Urinary bladder (tissue), 4 donors: ENCODE data around the gene B3GLCT. TPM values are rescaled to one million over a fixed set of nuclear protein-coding genes. Genes with fewer than 3 reads are reported as not detected.

Experiments used
- DNase-seq: peaks from one replicate; pipeline ENCODE4 v3.0.0-alpha.2; 2015; ENCODE audit errors: extremely low spot score
- H3K27ac ChIP-seq: one replicate; pipeline ENCODE4 v1.5.1; 2013; ENCODE audit warnings: low read depth, mild to moderate bottlenecking, moderate library complexity
- H3K36me3 ChIP-seq: one replicate; pipeline ENCODE4 v1.6.1; 2013; ENCODE audit warnings: mild to moderate bottlenecking, moderate library complexity; ENCODE audit not compliant: insufficient read depth
- H3K4me1 ChIP-seq: one replicate; pipeline ENCODE4 v1.6.1; 2013; ENCODE audit warnings: mild to moderate bottlenecking, moderate library complexity; ENCODE audit not compliant: insufficient read depth
- H3K4me3 ChIP-seq: one replicate; pipeline ENCODE4 v1.5.1; 2013; ENCODE audit warnings: low read depth, low read length
- WGBS: extraction: QIAGEN DNeasy Blood & Tissue Kit; methylation state at CpG from one replicate; pipeline ENCODE4 v1.1.7; 2013; 5-methylcytosine and 5-hydroxymethylcytosine counted together
- polyA plus RNA-seq: library from polyadenylated mRNA; stranded (reverse); fragments of 200-250 nt; gene quantifications from one replicate; pipeline ENCODE4 v1.2.3, GENCODE V29; 2013
- total RNA-seq: library from RNA; depleted of rRNA; stranded (reverse); fragments of >200 nt; gene quantifications from one replicate; pipeline ENCODE4 v1.2.3, GENCODE V29; 2014
- donor health status: healthy with polysubstance abuse.
- donor health status: healthy.

The B3GLCT gene
- total and polyA plus RNA-seq, 2 donors = 3.6 to 22.4 TPM

GRCh38 chr13:31372454-31372853 lies 172.7 kb downstream of the B3GLCT start:
- DNase-seq = no peak
- no peaks in the 10 kb centered on the region for H3K4me1 ChIP-seq
- no peak overlapping the region for H3K27ac ChIP-seq
- H3K36me3 ChIP-seq = no peaks in the 10 kb centered on the region
- WGBS = 81% methylated on average over 4 of the region's 4 CpGs
- no peak overlapping the region for H3K4me3 ChIP-seq

GRCh38 chr13:31374682-31375081 lies 174.9 kb downstream of the B3GLCT start:
- Histone ChIP-seq H3K36me3 (no peaks in the 10 kb centered on the region), H3K4me1 (no peaks in the 10 kb centered on the region), H3K4me3 (no peak overlapping the region), H3K27ac (no peak overlapping the region)
- DNase-seq = no peak
- 46% methylated on average over 3 of the region's 3 CpGs for WGBS

- no peak overlapping the region for H3K4me3 ChIP-seq
- H3K36me3 ChIP-seq = no peaks in the 10 kb centered on the region
- no peak overlapping the region for H3K27ac ChIP-seq
- DNase-seq = no peak
- no peaks in the 10 kb centered on the region for H3K4me1 ChIP-seq
- WGBS = 39% methylated on average over 2 of the region's 2 CpGs
Measured at GRCh38 chr13:31377946-31378345, 178.2 kb downstream of the B3GLCT start.

GRCh38 chr13:31380715-31381114 lies 180.9 kb downstream of the B3GLCT start:
- no peaks in the 10 kb centered on the region for H3K36me3 ChIP-seq
- DNase-seq = no peak
- no peaks in the 10 kb centered on the region for H3K4me1 ChIP-seq
- WGBS = 57% methylated on average over 4 of the region's 4 CpGs
- H3K4me3 ChIP-seq = no peak overlapping the region
- H3K27ac ChIP-seq = no peak overlapping the region

Other genes starting within 250 kb of the B3GLCT start
- 50.8 TPM for gene HSPH1, start 38.1 kb upstream of the B3GLCT start, total RNA-seq
- 26.0 TPM for gene HSPH1, start 38.1 kb upstream of the B3GLCT start, polyA plus RNA-seq